Measurements from ENCODE around the gene RHBDL1. TPM values are rescaled to one million over a fixed set of nuclear protein-coding genes. Genes with fewer than 3 reads are reported as not detected.

RHBDL1 gene
- total RNA-seq, 1 experiment from 2014 or later: 1.7 TPM

GRCh38 chr16:676565-676902 is 1.1 kb downstream of the RHBDL1 start:
- DNase-seq: no peak
- Histone ChIP-seq H3K9me3 (ENCODE audit: low read length) (no peaks in the 10 kb centered on the region), H3K36me3 (ENCODE audit: low read depth, low read length) (no peaks in the 10 kb centered on the region), H3K4me1 (ENCODE audit: insufficient read depth, low read length) (peaks cover 3% of the 10 kb centered on the region), H3K79me2 (ENCODE audit: low read length) (peaks cover 12% of the 10 kb centered on the region), H4K20me1 (ENCODE audit: low read length) (no peaks in the 10 kb centered on the region), H3K4me2 (ENCODE audit: low read length) (no peak overlapping the region), H3K27me3 (ENCODE audit: low read length) (no peaks in the 10 kb centered on the region), H3K27ac (ENCODE audit: low read length) (no peak overlapping the region), H3K9me2 (replicated peaks; ENCODE audit: low read length) (no peaks in the 10 kb centered on the region), H2AFZ (ENCODE audit: low read length) (no peak overlapping the region), H3K9ac (ENCODE audit: low read length) (no peak overlapping the region), H3F3A (ENCODE audit: low read length, unreplicated experiment) (no peaks in the 10 kb centered on the region), H3K4me3 (ENCODE audit: low read length) (no peak overlapping the region)
- ChIA-PET POLR2A (ENCODE audit: unreplicated experiment) (no interaction called here), CTCF (no interaction called here)
- TF ChIP-seq CTCF (conservative IDR thresholded peaks at IDR 0.05; ENCODE audit: low read depth, low read length): no peak
- TF ChIP-seq EZH2 (IDR thresholded peaks at IDR 0.05; ENCODE audit: low read length, unreplicated experiment): no peak
- TF ChIP-seq EZH2phosphoT487 (IDR thresholded peaks at IDR 0.05; ENCODE audit: borderline replicate concordance, low read length): no peak
- intact Hi-C loops (cut with micrococcal nuclease): no loop called here
- ATAC-seq: no peak
- no TSS peak for BruUV-seq (replicated peaks)

- no peak overlapping the region for H3K9ac ChIP-seq (ENCODE audit: low read length)
- ChIA-PET CTCF (no interaction called here), POLR2A (ENCODE audit: unreplicated experiment) (no interaction called here)
- H3F3A ChIP-seq (ENCODE audit: low read length, unreplicated experiment): no peaks in the 10 kb centered on the region
- H3K4me3 ChIP-seq (ENCODE audit: low read length): no peak overlapping the region
- H4K20me1 ChIP-seq (ENCODE audit: low read length): peaks cover 3% of the 10 kb centered on the region; the same call in 1 of the 2 replicates
- H3K36me3 ChIP-seq (ENCODE audit: low read depth, low read length): no peaks in the 10 kb centered on the region
- BruUV-seq (replicated peaks): no TSS peak
- ATAC-seq: no peak
- no peak overlapping the region for H3K27ac ChIP-seq (ENCODE audit: low read length)
- TF ChIP-seq CTCF (conservative IDR thresholded peaks at IDR 0.05; ENCODE audit: low read depth, low read length): no peak
- no peak for TF ChIP-seq EZH2phosphoT487 (IDR thresholded peaks at IDR 0.05; ENCODE audit: borderline replicate concordance, low read length)
- TF ChIP-seq EZH2 (IDR thresholded peaks at IDR 0.05; ENCODE audit: low read length, unreplicated experiment): no peak
- H3K79me2 ChIP-seq (ENCODE audit: low read length): peaks cover 16% of the 10 kb centered on the region
- H3K4me2 ChIP-seq (ENCODE audit: low read length): no peak overlapping the region
- no peaks in the 10 kb centered on the region for H3K27me3 ChIP-seq (ENCODE audit: low read length)
- no peaks in the 10 kb centered on the region for H3K9me2 ChIP-seq (replicated peaks; ENCODE audit: low read length)
- peaks cover 7% of the 10 kb centered on the region for H3K4me1 ChIP-seq (ENCODE audit: insufficient read depth, low read length)
- DNase-seq: no peak
- no peaks in the 10 kb centered on the region for H3K9me3 ChIP-seq (ENCODE audit: low read length)
- no peak overlapping the region for H2AFZ ChIP-seq (ENCODE audit: low read length)
- intact Hi-C loops (cut with micrococcal nuclease): no loop called here
These were observed 1.4 kb downstream of the RHBDL1 start for GRCh38 chr16:676913-677312.

GRCh38 chr16:677316-678190 is 2.1 kb downstream of the RHBDL1 start:
- ATAC-seq: no peak

More at GRCh38 chr16:677316-678190, 2.1 kb downstream of the RHBDL1 start:
- BruUV-seq (replicated peaks): no TSS peak
- no peaks in the 10 kb centered on the region for H3K9me3 ChIP-seq (ENCODE audit: low read length)
- no peak overlapping the region for H3K4me3 ChIP-seq (ENCODE audit: low read length)
- peaks cover 5% of the 10 kb centered on the region for H3K36me3 ChIP-seq (ENCODE audit: low read depth, low read length)
- H3F3A ChIP-seq (ENCODE audit: low read length, unreplicated experiment): no peaks in the 10 kb centered on the region
- peaks cover 10% of the 10 kb centered on the region; the same call in 1 of the 2 replicates for H4K20me1 ChIP-seq (ENCODE audit: low read length)
- no peak for TF ChIP-seq CTCF (conservative IDR thresholded peaks at IDR 0.05; ENCODE audit: low read depth, low read length)
- no peak for TF ChIP-seq EZH2phosphoT487 (IDR thresholded peaks at IDR 0.05; ENCODE audit: borderline replicate concordance, low read length)
- TF ChIP-seq EZH2 (IDR thresholded peaks at IDR 0.05; ENCODE audit: low read length, unreplicated experiment): no peak
- H3K9ac ChIP-seq (ENCODE audit: low read length): no peak overlapping the region
- no peak for DNase-seq
- H3K79me2 ChIP-seq (ENCODE audit: low read length): peaks cover 22% of the 10 kb centered on the region
- POLR2A ChIA-PET (ENCODE audit: unreplicated experiment): no interaction called here
- H3K27me3 ChIP-seq (ENCODE audit: low read length): no peaks in the 10 kb centered on the region
- no peak overlapping the region for H3K4me2 ChIP-seq (ENCODE audit: low read length)
- peaks cover 14% of the 10 kb centered on the region for H3K4me1 ChIP-seq (ENCODE audit: insufficient read depth, low read length)
- intact Hi-C loops (cut with micrococcal nuclease): no loop called here
- CTCF ChIA-PET: no interaction called here
- H3K9me2 ChIP-seq (replicated peaks; ENCODE audit: low read length): no peaks in the 10 kb centered on the region
- no peak overlapping the region for H2AFZ ChIP-seq (ENCODE audit: low read length)
- no peak overlapping the region for H3K27ac ChIP-seq (ENCODE audit: low read length)

Data from PC-3 (cell line).